GM08714 (cell line): ENCODE results near the gene TUBB4B.

ENCODE experiments used
- H3K4me3 ChIP-seq: fragments of 200-500 bp; sonication (Bioruptor generic); 2 replicates; pipeline ENCODE4 v1.5.1; 2014; ENCODE audit warnings: mild to moderate bottlenecking, low read length, inconsistent platforms
- ZNF274 ChIP-seq: IDR thresholded peaks from 2 replicates; pipeline ENCODE4 v1.6.1; 2012; ENCODE audit warnings: mild to moderate bottlenecking, low read depth, low read length

Gene TUBB4B

GRCh38 chr9:137227054-137227852, 13.8 kb upstream of the TUBB4B start, which contains the start of gene RNF224:
TSS of gene RNF224 (plus strand) at chr9:137227502. CDS start at chr9:137228336, 834 bp downstream.
- no peak for TF ChIP-seq ZNF274
- no peak within 1 kb of the TSS for H3K4me3 ChIP-seq

GRCh38 chr9:137227853-137228505, 13.1 kb upstream of the TUBB4B start:
- TF ChIP-seq ZNF274, result no peak

GRCh38 chr9:137228506-137228967, 12.6 kb upstream of the TUBB4B start:
- TF ChIP-seq ZNF274, result no peak

More at GRCh38 chr9:137227853-137228505, 13.1 kb upstream of the TUBB4B start:
- H3K4me3 ChIP-seq, result no peak overlapping the region

GRCh38 chr9:137228968-137229896, 11.9 kb upstream of the TUBB4B start:
- no peak overlapping the region for H3K4me3 ChIP-seq
- no peak for TF ChIP-seq ZNF274

More at GRCh38 chr9:137228506-137228967, 12.6 kb upstream of the TUBB4B start:
- H3K4me3 ChIP-seq, result no peak overlapping the region

GRCh38 chr9:137229903-137230704, 11.0 kb upstream of the TUBB4B start:
- TF ChIP-seq ZNF274, result no peak
- H3K4me3 ChIP-seq, result no peak overlapping the region

- H3K4me3 ChIP-seq, result no peak within 1 kb of the TSS
- TF ChIP-seq ZNF274, result no peak
Measured at GRCh38 chr9:137230705-137231371, 10.2 kb upstream of the TUBB4B start, which contains the start of gene SLC34A3. TSS of gene SLC34A3 (plus strand) at chr9:137230901. CDS start at chr9:137231703, 802 bp downstream.

GRCh38 chr9:137231372-137232039, 9.6 kb upstream of the TUBB4B start:
- H3K4me3 ChIP-seq, result no peak overlapping the region
- TF ChIP-seq ZNF274, result no peak

- no peak for TF ChIP-seq ZNF274
- H3K4me3 ChIP-seq, result no peak overlapping the region
Measured at GRCh38 chr9:137232101-137232500, 9.0 kb upstream of the TUBB4B start.

- no peak for TF ChIP-seq ZNF274
- H3K4me3 ChIP-seq, result no peak overlapping the region
Measured at GRCh38 chr9:137232510-137232909, 8.6 kb upstream of the TUBB4B start.

GRCh38 chr9:137233143-137233980, 7.7 kb upstream of the TUBB4B start:
- H3K4me3 ChIP-seq, result no peak overlapping the region
- no peak for TF ChIP-seq ZNF274

GRCh38 chr9:137234055-137234697, 6.9 kb upstream of the TUBB4B start:
- H3K4me3 ChIP-seq, result no peak overlapping the region
- TF ChIP-seq ZNF274, result no peak
